Duodenal mucosa (tissue), 2 donors: ENCODE measurements around the gene GRAMD4.
A peak's percentile ranks its signal among the peaks of the same experiment; 100 is the strongest.

Experiments
- H3K27ac ChIP-seq: one replicate; pipeline ENCODE4 v1.7.0; 2013; ENCODE audit warnings: low read depth, low read length
- H3K27me3 ChIP-seq, 2 donors: one replicate each; pipeline ENCODE4 v1.7.0; 2013; ENCODE audit warnings: low read length in 2 of 2, control low read depth in 1 of 2; ENCODE audit not compliant: insufficient read depth in 2 of 2, control insufficient read depth in 1 of 2
- H3K36me3 ChIP-seq, 2 donors: one replicate each; pipeline ENCODE4 v1.7.0; 2013; ENCODE audit warnings: low read length in 2 of 2, control low read depth in 1 of 2; ENCODE audit not compliant: insufficient read depth in 2 of 2, control insufficient read depth in 1 of 2
- H3K4me1 ChIP-seq, 2 donors: one replicate each; pipeline ENCODE4 v1.7.0; 2013; ENCODE audit warnings: low read length in 2 of 2, control low read depth in 1 of 2; ENCODE audit not compliant: insufficient read depth in 2 of 2, control insufficient read depth in 1 of 2
- H3K4me3 ChIP-seq, 2 donors: one replicate each; pipeline ENCODE4 v1.7.0; 2013; ENCODE audit warnings: low read length in 2 of 2, low read depth in 1 of 2
- H3K9ac ChIP-seq, 2 donors: one replicate each; pipeline ENCODE4 v1.7.0; 2013; ENCODE audit warnings: low read length in 2 of 2, low read depth in 1 of 2
- H3K9me3 ChIP-seq, 2 donors: one replicate each; pipeline ENCODE4 v1.7.0; 2013; ENCODE audit warnings: low read length in 2 of 2, control low read depth in 1 of 2; ENCODE audit not compliant: control insufficient read depth in 1 of 2

GRAMD4 gene

GRCh38 chr22:46714550-46714949 is 94.4 kb downstream of the GRAMD4 start:
- no peaks in the 10 kb centered on the region for H3K27me3 ChIP-seq
- peaks cover 39 to 75% of the 10 kb centered on the region in 2 donors for H3K36me3 ChIP-seq
- H3K4me3 ChIP-seq = no peak overlapping the region
- no peaks in the 10 kb centered on the region for H3K4me1 ChIP-seq
- no peak overlapping the region for H3K9ac ChIP-seq
- H3K9me3 ChIP-seq = no peaks in the 10 kb centered on the region
- H3K27ac ChIP-seq = no peak overlapping the region

- peaks cover 20 to 67% of the 10 kb centered on the region in 2 donors for H3K36me3 ChIP-seq
- H3K4me3 ChIP-seq = no peak overlapping the region
- no peak overlapping the region for H3K27ac ChIP-seq
- H3K27me3 ChIP-seq = no peaks in the 10 kb centered on the region
- no peaks in the 10 kb centered on the region for H3K4me1 ChIP-seq
- H3K9ac ChIP-seq = no peak overlapping the region
- no peaks in the 10 kb centered on the region for H3K9me3 ChIP-seq
Observed at GRCh38 chr22:46719921-46720320, 99.7 kb downstream of the GRAMD4 start.

GRCh38 chr22:46721501-46722085 is 101.4 kb downstream of the GRAMD4 start:
- no peak overlapping the region for H3K9ac ChIP-seq
- H3K9me3 ChIP-seq = no peaks in the 10 kb centered on the region
- no peaks in the 10 kb centered on the region for H3K27me3 ChIP-seq
- peaks cover 0 to 1% of the 10 kb centered on the region in 2 donors for H3K4me1 ChIP-seq
- no peak overlapping the region for H3K27ac ChIP-seq
- peaks cover 26 to 74% of the 10 kb centered on the region in 2 donors for H3K36me3 ChIP-seq
- H3K4me3 ChIP-seq = no peak overlapping the region

GRCh38 chr22:46723882-46724281 is 103.7 kb downstream of the GRAMD4 start:
- H3K27me3 ChIP-seq = no peaks in the 10 kb centered on the region
- H3K9ac ChIP-seq = no peak overlapping the region
- peaks cover 13 to 51% of the 10 kb centered on the region in 2 donors for H3K36me3 ChIP-seq
- no peak overlapping the region for H3K27ac ChIP-seq
- H3K9me3 ChIP-seq = no peaks in the 10 kb centered on the region
- no peak overlapping the region for H3K4me3 ChIP-seq
- H3K4me1 ChIP-seq = peaks cover 23% of the 10 kb centered on the region in 2 donors

GRCh38 chr22:46725096-46725495 is 104.9 kb downstream of the GRAMD4 start:
- Histone ChIP-seq H3K4me3 (no peak overlapping the region), H3K36me3 (peaks cover 7 to 39% of the 10 kb centered on the region in 2 donors), H3K27ac (no peak overlapping the region), H3K4me1 (peaks cover 23 to 26% of the 10 kb centered on the region in 2 donors), H3K9me3 (no peaks in the 10 kb centered on the region), H3K9ac (no peak overlapping the region), H3K27me3 (no peaks in the 10 kb centered on the region)

- Histone ChIP-seq H3K9ac (no peak overlapping the region), H3K4me3 (no peak overlapping the region), H3K27me3 (no peaks in the 10 kb centered on the region), H3K9me3 (no peaks in the 10 kb centered on the region), H3K27ac (no peak overlapping the region), H3K36me3 (peaks cover 6 to 38% of the 10 kb centered on the region in 2 donors), H3K4me1 (peaks cover 34 to 39% of the 10 kb centered on the region in 2 donors)
Observed at GRCh38 chr22:46726066-46726985, 106.1 kb downstream of the GRAMD4 start.

GRCh38 chr22:46726986-46727317 is 106.8 kb downstream of the GRAMD4 start:
- Histone ChIP-seq H3K9me3 (no peaks in the 10 kb centered on the region), H3K4me3 (no peak overlapping the region), H3K36me3 (peaks cover 6 to 32% of the 10 kb centered on the region in 2 donors), H3K27ac (no peak overlapping the region), H3K4me1 (peaks cover 41 to 45% of the 10 kb centered on the region in 2 donors), H3K27me3 (no peaks in the 10 kb centered on the region), H3K9ac (no peak overlapping the region)

- Histone ChIP-seq H3K36me3 (peaks cover 6 to 29% of the 10 kb centered on the region in 2 donors), H3K9me3 (no peaks in the 10 kb centered on the region), H3K27ac (no peak overlapping the region), H3K4me3 (no peak overlapping the region), H3K4me1 (peaks cover 44 to 48% of the 10 kb centered on the region in 2 donors), H3K27me3 (no peaks in the 10 kb centered on the region), H3K9ac (no peak overlapping the region)
Observed at GRCh38 chr22:46727813-46728364, 107.7 kb downstream of the GRAMD4 start.

GRCh38 chr22:46728470-46728869 is 108.3 kb downstream of the GRAMD4 start:
- H3K4me3 ChIP-seq = no peak overlapping the region
- peaks cover 44 to 48% of the 10 kb centered on the region in 2 donors for H3K4me1 ChIP-seq
- H3K27me3 ChIP-seq = no peaks in the 10 kb centered on the region
- no peaks in the 10 kb centered on the region for H3K9me3 ChIP-seq
- peak overlapping the region in 1 of 2 donors; percentile 1 for H3K9ac ChIP-seq
- no peak overlapping the region for H3K27ac ChIP-seq
- H3K36me3 ChIP-seq = peaks cover 6 to 26% of the 10 kb centered on the region in 2 donors
